WTC11 (cell line): ENCODE results near the gene CPSF4.

Source experiments
- TF ChIP-seq, protein P1 (sequence below): sonication (generic); formaldehyde crosslinking; IDR thresholded peaks from 2 replicates; pipeline ENCODE4 v1.8.1; 2022; ENCODE audit warnings: low read depth, missing genetic modification reagents, borderline replicate concordance
- TF ChIP-seq, protein P2 (sequence below): fragments of 200-600 bp; IDR thresholded peaks from 2 replicates; pipeline ENCODE4 v1.8.0; 2022; ENCODE audit warnings: antibody characterized with exemption

DNA sequence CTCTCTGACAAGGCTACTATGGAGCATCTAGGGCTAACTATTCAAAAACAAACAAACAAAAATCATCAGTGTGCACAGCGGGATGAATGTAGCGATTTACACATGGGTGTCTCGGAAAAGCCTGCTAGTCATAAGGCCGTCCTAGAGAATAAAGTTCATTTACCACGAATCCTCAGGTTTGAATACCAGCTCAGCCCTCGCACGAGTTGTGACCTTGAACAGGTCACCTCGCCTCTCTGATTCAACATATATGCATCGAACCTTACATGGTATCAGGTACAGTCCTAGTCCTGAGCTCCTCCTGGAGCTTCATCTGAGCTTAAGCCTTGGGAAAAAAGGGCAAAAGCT, 26.7 kb downstream of the CPSF4 start:
- TF ChIP-seq, protein P1, sequence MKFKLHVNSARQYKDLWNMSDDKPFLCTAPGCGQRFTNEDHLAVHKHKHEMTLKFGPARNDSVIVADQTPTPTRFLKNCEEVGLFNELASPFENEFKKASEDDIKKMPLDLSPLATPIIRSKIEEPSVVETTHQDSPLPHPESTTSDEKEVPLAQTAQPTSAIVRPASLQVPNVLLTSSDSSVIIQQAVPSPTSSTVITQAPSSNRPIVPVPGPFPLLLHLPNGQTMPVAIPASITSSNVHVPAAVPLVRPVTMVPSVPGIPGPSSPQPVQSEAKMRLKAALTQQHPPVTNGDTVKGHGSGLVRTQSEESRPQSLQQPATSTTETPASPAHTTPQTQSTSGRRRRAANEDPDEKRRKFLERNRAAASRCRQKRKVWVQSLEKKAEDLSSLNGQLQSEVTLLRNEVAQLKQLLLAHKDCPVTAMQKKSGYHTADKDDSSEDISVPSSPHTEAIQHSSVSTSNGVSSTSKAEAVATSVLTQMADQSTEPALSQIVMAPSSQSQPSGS (CRISPR knock-in tag) = no peak
- TF ChIP-seq, protein P2, sequence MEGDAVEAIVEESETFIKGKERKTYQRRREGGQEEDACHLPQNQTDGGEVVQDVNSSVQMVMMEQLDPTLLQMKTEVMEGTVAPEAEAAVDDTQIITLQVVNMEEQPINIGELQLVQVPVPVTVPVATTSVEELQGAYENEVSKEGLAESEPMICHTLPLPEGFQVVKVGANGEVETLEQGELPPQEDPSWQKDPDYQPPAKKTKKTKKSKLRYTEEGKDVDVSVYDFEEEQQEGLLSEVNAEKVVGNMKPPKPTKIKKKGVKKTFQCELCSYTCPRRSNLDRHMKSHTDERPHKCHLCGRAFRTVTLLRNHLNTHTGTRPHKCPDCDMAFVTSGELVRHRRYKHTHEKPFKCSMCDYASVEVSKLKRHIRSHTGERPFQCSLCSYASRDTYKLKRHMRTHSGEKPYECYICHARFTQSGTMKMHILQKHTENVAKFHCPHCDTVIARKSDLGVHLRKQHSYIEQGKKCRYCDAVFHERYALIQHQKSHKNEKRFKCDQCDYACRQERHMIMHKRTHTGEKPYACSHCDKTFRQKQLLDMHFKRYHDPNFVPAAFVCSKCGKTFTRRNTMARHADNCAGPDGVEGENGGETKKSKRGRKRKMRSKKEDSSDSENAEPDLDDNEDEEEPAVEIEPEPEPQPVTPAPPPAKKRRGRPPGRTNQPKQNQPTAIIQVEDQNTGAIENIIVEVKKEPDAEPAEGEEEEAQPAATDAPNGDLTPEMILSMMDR = no peak
